ENCODE data around the gene ZCWPW2.

The ZCWPW2 gene

DNA sequence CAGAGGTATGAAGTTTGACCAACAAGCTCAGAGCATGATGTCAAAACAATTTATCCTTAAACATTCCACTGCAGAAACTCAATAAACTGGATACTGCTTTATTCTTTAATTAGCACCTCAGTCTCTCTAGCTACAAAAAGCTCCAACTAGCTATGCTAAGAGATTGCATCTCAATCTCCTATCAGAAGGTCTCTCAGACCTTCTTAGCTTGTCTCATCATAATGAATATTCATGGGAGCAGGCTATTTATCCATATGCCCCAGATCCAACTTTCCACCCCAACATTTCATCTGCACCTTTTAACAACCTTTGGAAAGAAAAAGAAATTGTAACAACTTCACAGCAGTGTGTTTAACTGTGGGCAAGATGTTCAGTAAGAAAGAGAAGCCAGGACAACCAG, 11.3 kb upstream of the ZCWPW2 start:
- TF ChIP-seq, protein P1, sequence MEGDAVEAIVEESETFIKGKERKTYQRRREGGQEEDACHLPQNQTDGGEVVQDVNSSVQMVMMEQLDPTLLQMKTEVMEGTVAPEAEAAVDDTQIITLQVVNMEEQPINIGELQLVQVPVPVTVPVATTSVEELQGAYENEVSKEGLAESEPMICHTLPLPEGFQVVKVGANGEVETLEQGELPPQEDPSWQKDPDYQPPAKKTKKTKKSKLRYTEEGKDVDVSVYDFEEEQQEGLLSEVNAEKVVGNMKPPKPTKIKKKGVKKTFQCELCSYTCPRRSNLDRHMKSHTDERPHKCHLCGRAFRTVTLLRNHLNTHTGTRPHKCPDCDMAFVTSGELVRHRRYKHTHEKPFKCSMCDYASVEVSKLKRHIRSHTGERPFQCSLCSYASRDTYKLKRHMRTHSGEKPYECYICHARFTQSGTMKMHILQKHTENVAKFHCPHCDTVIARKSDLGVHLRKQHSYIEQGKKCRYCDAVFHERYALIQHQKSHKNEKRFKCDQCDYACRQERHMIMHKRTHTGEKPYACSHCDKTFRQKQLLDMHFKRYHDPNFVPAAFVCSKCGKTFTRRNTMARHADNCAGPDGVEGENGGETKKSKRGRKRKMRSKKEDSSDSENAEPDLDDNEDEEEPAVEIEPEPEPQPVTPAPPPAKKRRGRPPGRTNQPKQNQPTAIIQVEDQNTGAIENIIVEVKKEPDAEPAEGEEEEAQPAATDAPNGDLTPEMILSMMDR (IDR thresholded peaks at IDR 0.05) = no peak

DNA sequence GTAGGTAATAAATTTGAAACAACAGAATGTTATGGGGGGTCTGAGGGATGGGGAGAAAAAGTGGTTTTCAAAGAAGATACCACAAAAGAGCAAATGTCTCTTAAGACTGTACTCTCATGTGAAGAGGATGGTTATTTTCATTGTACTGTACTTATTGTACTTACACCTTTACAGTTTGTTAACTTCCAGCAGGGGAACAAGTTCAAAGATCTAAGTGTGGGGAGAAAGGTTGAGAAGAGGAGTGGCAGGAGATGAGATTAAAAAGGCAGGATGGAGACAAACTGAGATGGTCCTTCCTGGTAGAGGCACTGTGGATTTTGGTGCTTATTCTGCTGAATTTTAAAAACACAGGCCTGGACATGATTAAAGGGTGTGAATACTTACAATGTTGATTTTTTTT, 5.4 kb upstream of the ZCWPW2 start:
- TF ChIP-seq, protein P1 (IDR thresholded peaks at IDR 0.05) = no peak

DNA sequence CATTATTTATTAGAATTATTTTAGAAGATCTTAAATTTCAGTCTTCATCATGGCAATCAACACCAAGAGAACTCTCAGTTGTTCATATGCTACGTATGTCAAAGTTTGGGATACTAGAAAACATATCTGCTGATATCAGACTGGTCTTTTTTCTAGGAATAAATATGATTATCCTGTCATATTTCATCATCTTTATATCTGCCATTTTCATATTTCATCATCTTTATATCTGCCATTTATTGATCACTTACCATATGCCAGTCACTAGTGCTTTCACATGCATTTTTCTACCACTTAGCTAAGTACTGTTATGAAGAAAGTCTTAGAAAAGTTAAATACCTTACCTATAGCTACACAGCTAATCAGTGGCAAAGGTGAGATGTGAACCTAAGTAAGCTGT, 2.8 kb upstream of the ZCWPW2 start:
- TF ChIP-seq, protein P1 (IDR thresholded peaks at IDR 0.05) = no peak

DNA sequence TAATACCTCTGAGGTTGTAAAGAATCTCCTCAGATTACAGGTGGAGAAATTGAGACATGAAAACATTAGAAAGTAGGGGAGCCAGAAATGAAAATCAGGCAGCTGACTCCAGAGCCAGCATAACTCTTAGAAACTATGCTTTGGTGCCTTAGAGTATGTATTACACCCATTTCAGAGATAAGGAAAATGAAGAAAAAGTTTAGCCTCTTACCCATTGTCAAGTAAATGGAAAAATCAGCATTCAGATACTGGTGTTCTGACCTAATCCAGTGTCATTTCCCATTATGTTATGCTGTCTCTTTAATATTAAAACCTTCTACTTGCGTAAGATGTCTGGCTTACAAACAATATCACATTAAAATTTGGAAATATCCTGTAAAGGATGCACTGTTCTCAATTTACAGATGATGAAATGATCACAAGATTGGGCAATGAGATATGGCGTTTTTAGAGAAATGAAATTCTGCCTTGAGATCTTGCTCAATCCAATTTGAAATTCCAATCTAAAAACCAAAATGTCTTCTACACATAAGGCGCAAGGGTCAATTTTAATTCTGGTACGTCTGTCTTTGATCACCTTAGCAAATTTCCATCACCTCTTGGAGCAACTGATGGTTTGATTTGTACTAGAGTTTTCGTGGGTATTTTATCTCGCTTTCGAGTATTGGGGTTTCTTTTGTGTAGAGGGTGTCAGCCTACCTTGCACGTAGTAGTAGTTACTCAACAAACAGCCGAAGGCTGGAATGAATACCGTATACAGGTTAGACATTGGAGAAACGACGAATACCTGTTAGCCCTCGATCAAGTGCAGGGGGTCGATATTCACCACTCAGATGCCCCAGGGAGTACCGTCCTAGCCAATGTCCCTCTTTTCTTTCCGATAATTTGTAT, 902 bp upstream of the ZCWPW2 start:
- TF ChIP-seq, protein P1 (IDR thresholded peaks at IDR 0.05) = no peak

DNA sequence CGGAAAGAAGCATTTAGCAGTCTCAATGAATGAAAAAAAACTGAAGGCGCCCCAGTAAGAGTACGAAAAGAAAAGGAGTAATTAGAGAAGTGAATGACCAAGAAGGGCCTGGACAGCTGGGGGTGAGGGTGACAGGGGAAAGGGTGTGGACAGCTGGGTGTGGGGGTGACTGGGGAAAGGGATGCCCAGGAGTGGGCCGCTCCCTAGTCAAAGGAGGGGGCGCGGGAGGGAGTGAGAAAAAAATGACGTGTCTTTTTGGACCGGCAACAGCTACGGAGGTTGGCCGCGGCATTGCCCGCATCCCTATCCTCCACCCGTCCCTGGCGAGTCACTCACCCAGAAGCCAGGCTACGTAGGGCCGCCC, 274 bp upstream of the ZCWPW2 start:
- TF ChIP-seq, protein P1 (IDR thresholded peaks at IDR 0.05) = no peak

DNA sequence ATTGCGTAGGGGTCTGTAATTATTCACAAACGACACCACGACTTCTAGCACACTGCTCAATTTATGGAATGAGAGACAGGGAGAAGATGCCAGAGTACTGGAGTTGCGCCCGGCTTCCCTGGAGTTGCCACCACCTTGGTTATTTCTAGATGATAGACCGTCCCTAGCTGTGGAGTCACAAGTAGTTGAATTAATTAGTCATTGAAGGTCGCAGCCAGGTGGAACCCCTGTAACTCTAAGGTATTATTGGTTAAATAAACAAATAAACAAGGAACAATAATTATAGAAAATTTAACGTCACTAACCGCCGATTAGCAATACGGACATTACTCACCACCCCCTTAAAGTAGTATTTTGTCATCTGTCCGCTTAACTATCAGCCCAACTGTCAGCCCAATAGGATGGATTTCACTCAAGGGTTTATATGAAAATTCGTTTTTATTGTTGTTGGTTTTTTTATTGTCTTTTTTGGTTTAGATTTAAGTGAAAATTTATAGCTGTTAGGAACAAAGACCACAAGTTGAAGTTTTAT, 1.0 kb downstream of the ZCWPW2 start:
- TF ChIP-seq, protein P1 (IDR thresholded peaks at IDR 0.05) = 0 out of 2 replicates have a peak, but pooled peaks have one; percentile 2

DNA sequence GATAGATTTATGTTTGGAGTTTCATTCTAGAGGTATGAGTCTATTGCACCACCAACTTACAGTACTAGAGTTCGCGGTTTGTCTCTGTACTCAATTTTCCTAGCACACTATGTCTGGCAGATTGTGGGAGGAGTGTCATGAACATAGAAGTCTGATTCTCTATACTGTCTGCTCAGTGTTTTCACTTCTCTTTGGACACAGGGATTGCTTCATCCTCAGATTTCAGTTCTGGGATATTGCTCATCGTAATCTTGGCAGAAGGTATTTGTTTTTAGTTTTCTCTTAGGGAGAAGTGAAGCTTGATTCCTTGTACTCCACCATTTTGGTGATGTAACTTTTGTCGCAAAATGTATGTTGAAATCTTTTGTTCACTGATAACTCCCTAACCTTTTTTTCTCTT, 27.9 kb downstream of the ZCWPW2 start:
- TF ChIP-seq, protein P1 (IDR thresholded peaks at IDR 0.05) = no peak

All from LNCAP (cell line).